Measurements from ENCODE around the gene INSR. TPM values are rescaled to one million over a fixed set of nuclear protein-coding genes. Genes with fewer than 3 reads are reported as not detected.

The INSR gene
- total RNA-seq, 1 donor from 2014 or later, result 27.3 TPM

DNA sequence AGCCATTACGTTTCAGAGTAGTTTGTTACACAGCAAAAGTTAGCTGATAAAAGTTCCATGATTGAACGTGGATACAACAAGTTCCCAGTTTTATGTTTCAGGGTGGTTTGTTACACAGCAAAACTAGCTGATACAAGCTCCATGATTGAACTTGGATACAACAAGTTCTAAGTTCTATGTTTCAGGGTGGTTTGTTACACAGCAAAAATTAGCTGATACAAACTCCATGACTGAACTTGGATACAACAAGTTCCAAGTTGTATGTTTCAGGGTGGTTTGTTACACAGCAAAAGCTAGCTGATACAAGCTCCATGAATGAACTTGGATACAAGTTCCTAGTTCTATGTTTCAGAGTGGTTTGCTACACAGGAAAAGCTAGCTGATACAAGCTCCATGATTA lies 47.6 kb downstream of the INSR start:
- Mint-ChIP-seq H3K27me3 (ENCODE audit: unreplicated experiment) (no peaks in the 10 kb centered on the region), H3K36me3 (ENCODE audit: unreplicated experiment) (peaks cover 4% of the 10 kb centered on the region), H3K4me1 (ENCODE audit: unreplicated experiment) (peaks cover 19% of the 10 kb centered on the region), H3K9me3 (ENCODE audit: unreplicated experiment) (no peaks in the 10 kb centered on the region), H3K27ac (ENCODE audit: unreplicated experiment) (no peak overlapping the region), H3K4me3 (ENCODE audit: unreplicated experiment) (no peak overlapping the region)
- TF ChIP-seq, protein P1, sequence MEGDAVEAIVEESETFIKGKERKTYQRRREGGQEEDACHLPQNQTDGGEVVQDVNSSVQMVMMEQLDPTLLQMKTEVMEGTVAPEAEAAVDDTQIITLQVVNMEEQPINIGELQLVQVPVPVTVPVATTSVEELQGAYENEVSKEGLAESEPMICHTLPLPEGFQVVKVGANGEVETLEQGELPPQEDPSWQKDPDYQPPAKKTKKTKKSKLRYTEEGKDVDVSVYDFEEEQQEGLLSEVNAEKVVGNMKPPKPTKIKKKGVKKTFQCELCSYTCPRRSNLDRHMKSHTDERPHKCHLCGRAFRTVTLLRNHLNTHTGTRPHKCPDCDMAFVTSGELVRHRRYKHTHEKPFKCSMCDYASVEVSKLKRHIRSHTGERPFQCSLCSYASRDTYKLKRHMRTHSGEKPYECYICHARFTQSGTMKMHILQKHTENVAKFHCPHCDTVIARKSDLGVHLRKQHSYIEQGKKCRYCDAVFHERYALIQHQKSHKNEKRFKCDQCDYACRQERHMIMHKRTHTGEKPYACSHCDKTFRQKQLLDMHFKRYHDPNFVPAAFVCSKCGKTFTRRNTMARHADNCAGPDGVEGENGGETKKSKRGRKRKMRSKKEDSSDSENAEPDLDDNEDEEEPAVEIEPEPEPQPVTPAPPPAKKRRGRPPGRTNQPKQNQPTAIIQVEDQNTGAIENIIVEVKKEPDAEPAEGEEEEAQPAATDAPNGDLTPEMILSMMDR (IDR thresholded peaks at IDR 0.05), result no peak
- DNase-seq (ENCODE audit: extremely low spot score, unreplicated experiment), result no peak

DNA sequence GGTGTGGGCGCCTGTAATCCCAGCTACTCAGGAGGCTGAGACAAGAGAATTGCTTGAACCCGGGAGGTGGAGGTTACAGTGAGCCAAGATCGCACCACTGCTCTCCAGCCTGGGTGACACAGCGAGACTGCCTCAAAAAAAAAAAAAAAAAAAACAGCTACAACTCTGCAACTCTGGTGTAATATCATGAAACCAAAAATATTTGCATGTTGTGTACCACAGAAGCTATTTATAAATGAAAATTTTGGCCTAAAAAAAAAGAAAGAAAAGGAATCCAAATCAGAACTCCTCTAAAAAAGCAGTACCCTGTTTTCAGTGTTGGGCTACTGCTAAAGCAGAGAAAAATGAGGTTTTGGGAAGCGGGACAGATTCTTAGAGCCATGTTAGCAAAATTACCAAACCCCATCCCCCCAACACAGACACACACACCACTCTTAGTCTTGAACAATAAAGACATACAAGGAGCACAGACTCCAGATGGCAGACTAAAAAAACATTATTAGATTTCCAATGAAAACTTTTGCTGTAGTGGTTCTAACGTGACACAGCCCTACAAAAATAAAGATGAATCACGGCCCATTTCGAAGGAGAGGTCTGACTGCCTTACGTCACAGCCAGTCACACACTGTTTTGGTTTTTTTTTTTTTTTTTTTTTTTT lies 51.5 kb downstream of the INSR start:
- no peaks in the 10 kb centered on the region for H3K27me3 Mint-ChIP-seq (ENCODE audit: unreplicated experiment)
- peaks cover 20% of the 10 kb centered on the region for H3K4me1 Mint-ChIP-seq (ENCODE audit: unreplicated experiment)

DNA sequence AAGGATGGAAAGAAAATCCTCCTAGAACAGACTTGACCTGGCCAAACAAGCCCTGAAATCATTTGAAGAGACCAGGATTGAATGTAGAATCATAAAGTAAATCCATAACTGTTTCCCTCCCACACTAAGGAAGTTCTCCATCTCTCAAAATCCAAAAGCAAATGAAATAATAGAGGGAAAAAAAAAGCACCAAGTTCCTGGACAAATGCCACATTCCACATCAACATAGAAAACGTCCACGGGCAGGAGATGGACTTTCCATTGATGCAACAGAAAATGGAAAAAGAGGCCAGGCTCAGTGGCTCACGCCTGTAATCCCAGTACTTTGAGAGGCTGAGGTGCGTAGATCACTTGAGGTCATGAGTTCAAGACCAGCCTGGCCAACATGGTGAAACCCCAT lies 56.2 kb downstream of the INSR start:
- no peaks in the 10 kb centered on the region for H3K36me3 Mint-ChIP-seq (ENCODE audit: unreplicated experiment)
- peaks cover 14% of the 10 kb centered on the region for H3K4me1 Mint-ChIP-seq (ENCODE audit: unreplicated experiment)
- H3K4me3 Mint-ChIP-seq (ENCODE audit: unreplicated experiment), result no peak overlapping the region
- no peak overlapping the region for H3K27ac Mint-ChIP-seq (ENCODE audit: unreplicated experiment)
- no peaks in the 10 kb centered on the region for H3K9me3 Mint-ChIP-seq (ENCODE audit: unreplicated experiment)
- no peak for DNase-seq (ENCODE audit: extremely low spot score, unreplicated experiment)
- H3K27me3 Mint-ChIP-seq (ENCODE audit: unreplicated experiment), result no peaks in the 10 kb centered on the region
- TF ChIP-seq, protein P1 (IDR thresholded peaks at IDR 0.05), result no peak

More for the DNA sequence above, 51.5 kb downstream of the INSR start:
- no peak for DNase-seq (ENCODE audit: extremely low spot score, unreplicated experiment)
- Mint-ChIP-seq H3K36me3 (ENCODE audit: unreplicated experiment) (no peaks in the 10 kb centered on the region), H3K9me3 (ENCODE audit: unreplicated experiment) (no peaks in the 10 kb centered on the region), H3K27ac (ENCODE audit: unreplicated experiment) (peak overlapping the region; percentile 91), H3K4me3 (ENCODE audit: unreplicated experiment) (no peak overlapping the region)
- TF ChIP-seq, protein P1 (IDR thresholded peaks at IDR 0.05), result no peak

DNA sequence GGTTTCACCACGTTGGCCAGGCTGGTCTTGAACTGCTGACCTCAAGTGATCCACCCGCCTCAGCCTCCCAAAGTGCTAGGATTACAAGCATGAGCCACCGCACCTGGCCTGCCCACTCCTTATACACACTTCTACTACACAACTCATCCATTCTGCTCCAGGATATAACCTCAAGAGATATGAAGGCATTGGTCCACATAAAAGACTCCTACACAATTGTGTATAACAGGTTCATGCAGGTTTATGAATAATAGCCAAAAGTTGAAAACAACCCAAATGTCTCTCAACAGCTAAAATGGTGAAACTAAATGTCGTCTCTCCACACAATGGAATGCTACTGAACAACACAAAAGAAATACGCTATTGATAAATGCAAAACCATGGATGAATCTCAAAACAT lies 58.1 kb downstream of the INSR start:
- DNase-seq (ENCODE audit: extremely low spot score, unreplicated experiment), result no peak
- no peak overlapping the region for H3K27ac Mint-ChIP-seq (ENCODE audit: unreplicated experiment)

DNA sequence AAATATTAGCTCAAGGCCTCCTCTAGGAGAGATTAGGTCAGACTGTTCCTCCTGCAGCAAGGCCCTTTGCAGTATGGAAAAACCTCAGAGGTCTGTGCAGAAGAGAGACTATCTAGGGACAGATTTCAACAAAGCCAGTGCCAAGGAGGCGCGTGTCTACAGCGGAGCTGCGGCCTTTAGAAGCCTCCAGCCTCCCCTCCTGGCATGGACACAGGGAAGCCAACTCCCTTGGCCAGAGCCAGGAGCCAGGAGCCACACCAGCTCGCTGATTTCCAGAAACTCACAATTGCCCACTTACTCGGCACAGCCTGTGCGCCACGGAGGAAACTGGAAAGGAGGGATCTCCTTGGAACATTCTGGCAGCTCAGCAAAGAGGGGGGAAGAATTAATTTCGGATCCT lies 63.4 kb downstream of the INSR start:
- H3K9me3 Mint-ChIP-seq (ENCODE audit: unreplicated experiment), result no peaks in the 10 kb centered on the region
- no peaks in the 10 kb centered on the region for H3K27me3 Mint-ChIP-seq (ENCODE audit: unreplicated experiment)
- H3K36me3 Mint-ChIP-seq (ENCODE audit: unreplicated experiment), result no peaks in the 10 kb centered on the region
- no peaks in the 10 kb centered on the region for H3K4me1 Mint-ChIP-seq (ENCODE audit: unreplicated experiment)
- TF ChIP-seq, protein P1 (IDR thresholded peaks at IDR 0.05), result no peak
- no peak overlapping the region for H3K27ac Mint-ChIP-seq (ENCODE audit: unreplicated experiment)
- no peak for DNase-seq (ENCODE audit: extremely low spot score, unreplicated experiment)
- no peak overlapping the region for H3K4me3 Mint-ChIP-seq (ENCODE audit: unreplicated experiment)

More for the DNA sequence above, 58.1 kb downstream of the INSR start:
- Mint-ChIP-seq H3K27me3 (ENCODE audit: unreplicated experiment) (no peaks in the 10 kb centered on the region), H3K4me3 (ENCODE audit: unreplicated experiment) (no peak overlapping the region), H3K9me3 (ENCODE audit: unreplicated experiment) (no peaks in the 10 kb centered on the region), H3K36me3 (ENCODE audit: unreplicated experiment) (no peaks in the 10 kb centered on the region), H3K4me1 (ENCODE audit: unreplicated experiment) (peaks cover 5% of the 10 kb centered on the region)
- TF ChIP-seq, protein P1 (IDR thresholded peaks at IDR 0.05), result no peak

Data from osteocyte (in vitro differentiated cells).